K562 (cell line): ENCODE measurements around the gene ALG11. TPM values are rescaled to one million over a fixed set of nuclear protein-coding genes. Genes with fewer than 3 reads are reported as not detected.

Experiments
- BHLHE40 ChIP-seq: IDR thresholded peaks from 2 replicates; pipeline ENCODE4 v1.6.1; 2011; ENCODE audit warnings: low read length, improper control_type of control experiment
- ILF3 ChIP-seq: fragments of 450-650 bp; IDR thresholded peaks from 2 replicates; pipeline ENCODE4 v1.6.1; 2018; ENCODE audit warnings: antibody characterized with exemption, mild to moderate bottlenecking, moderate library complexity, borderline replicate concordance
- IRF2 ChIP-seq: sonication (generic); formaldehyde crosslinking; IDR thresholded peaks from 2 replicates; pipeline ENCODE4 v1.8.1; 2022; ENCODE audit warnings: mild to moderate bottlenecking, missing genetic modification reagents
- OTX1 ChIP-seq: fragments of 450-650 bp; formaldehyde crosslinking; IDR thresholded peaks from 2 replicates; pipeline ENCODE4 v1.4.0; 2022; ENCODE audit warnings: mild to moderate bottlenecking
- SRSF9 ChIP-seq: fragments of 200-400 bp; formaldehyde crosslinking; IDR thresholded peaks from 2 replicates; pipeline ENCODE4 v1.6.1; 2017; ENCODE audit warnings: low read depth, low read length, borderline replicate concordance
- ZBTB7A ChIP-seq: IDR thresholded peaks from 2 replicates; pipeline ENCODE4 v1.6.1; 2011; ENCODE audit warnings: low read depth, mild to moderate bottlenecking, low read length, moderate library complexity, borderline replicate concordance; ENCODE audit not compliant: control insufficient read depth
- ZNF121 ChIP-seq: sonication (generic); formaldehyde crosslinking; conservative IDR thresholded peaks from 2 replicates; pipeline ENCODE4 v1.8.0; 2022; ENCODE audit warnings: missing genetic modification reagents
- ZNF174 ChIP-seq: fragments of 250-450 bp; sonication (Bioruptor Pico); IDR thresholded peaks from 2 replicates; pipeline ENCODE4 v1.4.0; 2020; ENCODE audit warnings: mild to moderate bottlenecking
- polyA plus RNA-seq, 8 experiments: library from polyadenylated mRNA; depleted of rRNA in 4 of 8; stranded (reverse) in 5 of 8; unstranded in 3 of 8; fragments of >200 nt; fragmentation: Nextera tagmentation in 2 of 8; fragmentation: Illumina TruSeq in 1 of 8; extraction: Ambion mirVana in 2 of 8; extraction: Trizol in 1 of 8; gene quantifications; 2 replicates each; pipeline versions ENCODE4 v1.2.1 to v1.2.3, GENCODE V29; 2011 to 2014; ENCODE audit warnings: inconsistent platforms in 1 of 8, missing spikeins in 1 of 8
- total RNA-seq, 7 experiments: library from RNA; depleted of rRNA in 6 of 7; stranded (reverse); fragments of >200 nt in 6 of 7; fragmentation: Illumina TruSeq in 2 of 7; extraction: Trizol in 2 of 7; gene quantifications; 2 replicates each; pipeline versions ENCODE4 v1.2.1 to v1.2.3, GENCODE V29; 2011 to 2021; ENCODE audit warnings: low replicate concordance in 1 of 7
- TF ChIP-seq, protein P1 (sequence below): sonication (generic); formaldehyde crosslinking; IDR thresholded peaks from 2 replicates; pipeline ENCODE4 v1.8.1; 2023; ENCODE audit warnings: missing genetic modification reagents, mild to moderate bottlenecking, borderline replicate concordance
- TF ChIP-seq, protein P2 (sequence below): sonication (generic); formaldehyde crosslinking; IDR thresholded peaks from 2 replicates; pipeline ENCODE4 v1.8.0; 2023; ENCODE audit warnings: mild to moderate bottlenecking, missing genetic modification reagents
- TF ChIP-seq, protein P3 (sequence below): fragments of 250-450 bp; sonication (Bioruptor Pico); IDR thresholded peaks from 2 replicates; pipeline ENCODE4 v1.4.0; 2020
- TF ChIP-seq, protein P4 (sequence below): fragments of 450-650 bp; IDR thresholded peaks from 2 replicates; pipeline ENCODE4 v1.6.1; 2018; ENCODE audit warnings: mild to moderate bottlenecking, low read depth; ENCODE audit not compliant: partially characterized antibody

ALG11 gene
- total and polyA plus RNA-seq, 9 of the 15 experiments (the other 6 are each of a cell fraction or from before 2014, with no cell fraction given), result 7.3 to 19.2 (median 16.3) TPM

DNA sequence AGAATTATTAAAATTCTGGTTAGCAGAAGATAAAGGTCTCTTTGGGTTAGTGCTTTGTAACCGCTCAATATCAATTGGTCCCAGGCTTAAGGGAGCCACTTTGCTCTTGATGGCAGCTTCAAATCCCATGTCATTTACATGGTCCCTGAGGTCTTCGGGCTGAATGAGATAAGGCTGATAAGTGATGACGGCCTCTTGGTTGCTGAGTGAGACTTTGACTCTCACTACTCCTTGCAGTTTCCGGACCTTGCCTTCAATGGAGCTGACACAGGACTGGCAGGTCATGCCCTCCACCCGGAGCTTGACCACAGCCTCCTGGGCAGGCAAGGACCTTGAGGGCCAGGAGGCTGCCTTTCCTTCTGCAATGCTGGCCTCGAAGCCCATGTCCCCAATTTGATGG is 37.7 kb upstream of the ALG11 start (continued):
- TF ChIP-seq, protein P1, sequence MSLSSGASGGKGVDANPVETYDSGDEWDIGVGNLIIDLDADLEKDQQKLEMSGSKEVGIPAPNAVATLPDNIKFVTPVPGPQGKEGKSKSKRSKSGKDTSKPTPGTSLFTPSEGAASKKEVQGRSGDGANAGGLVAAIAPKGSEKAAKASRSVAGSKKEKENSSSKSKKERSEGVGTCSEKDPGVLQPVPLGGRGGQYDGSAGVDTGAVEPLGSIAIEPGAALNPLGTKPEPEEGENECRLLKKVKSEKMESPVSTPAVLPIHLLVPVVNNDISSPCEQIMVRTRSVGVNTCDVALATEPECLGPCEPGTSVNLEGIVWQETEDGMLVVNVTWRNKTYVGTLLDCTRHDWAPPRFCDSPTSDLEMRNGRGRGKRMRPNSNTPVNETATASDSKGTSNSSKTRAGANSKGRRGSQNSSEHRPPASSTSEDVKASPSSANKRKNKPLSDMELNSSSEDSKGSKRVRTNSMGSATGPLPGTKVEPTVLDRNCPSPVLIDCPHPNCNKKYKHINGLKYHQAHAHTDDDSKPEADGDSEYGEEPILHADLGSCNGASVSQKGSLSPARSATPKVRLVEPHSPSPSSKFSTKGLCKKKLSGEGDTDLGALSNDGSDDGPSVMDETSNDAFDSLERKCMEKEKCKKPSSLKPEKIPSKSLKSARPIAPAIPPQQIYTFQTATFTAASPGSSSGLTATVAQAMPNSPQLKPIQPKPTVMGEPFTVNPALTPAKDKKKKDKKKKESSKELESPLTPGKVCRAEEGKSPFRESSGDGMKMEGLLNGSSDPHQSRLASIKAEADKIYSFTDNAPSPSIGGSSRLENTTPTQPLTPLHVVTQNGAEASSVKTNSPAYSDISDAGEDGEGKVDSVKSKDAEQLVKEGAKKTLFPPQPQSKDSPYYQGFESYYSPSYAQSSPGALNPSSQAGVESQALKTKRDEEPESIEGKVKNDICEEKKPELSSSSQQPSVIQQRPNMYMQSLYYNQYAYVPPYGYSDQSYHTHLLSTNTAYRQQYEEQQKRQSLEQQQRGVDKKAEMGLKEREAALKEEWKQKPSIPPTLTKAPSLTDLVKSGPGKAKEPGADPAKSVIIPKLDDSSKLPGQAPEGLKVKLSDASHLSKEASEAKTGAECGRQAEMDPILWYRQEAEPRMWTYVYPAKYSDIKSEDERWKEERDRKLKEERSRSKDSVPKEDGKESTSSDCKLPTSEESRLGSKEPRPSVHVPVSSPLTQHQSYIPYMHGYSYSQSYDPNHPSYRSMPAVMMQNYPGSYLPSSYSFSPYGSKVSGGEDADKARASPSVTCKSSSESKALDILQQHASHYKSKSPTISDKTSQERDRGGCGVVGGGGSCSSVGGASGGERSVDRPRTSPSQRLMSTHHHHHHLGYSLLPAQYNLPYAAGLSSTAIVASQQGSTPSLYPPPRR (CRISPR knock-in tag), result no peak
- TF ChIP-seq ZNF174 (no peak), ILF3 (no peak), IRF2 (CRISPR knock-in tag) (no peak), ZNF121 (CRISPR knock-in tag) (no peak), OTX1 (no peak), BHLHE40 (no peak), ZBTB7A (no peak), SRSF9 (no peak)
- TF ChIP-seq, protein P2, sequence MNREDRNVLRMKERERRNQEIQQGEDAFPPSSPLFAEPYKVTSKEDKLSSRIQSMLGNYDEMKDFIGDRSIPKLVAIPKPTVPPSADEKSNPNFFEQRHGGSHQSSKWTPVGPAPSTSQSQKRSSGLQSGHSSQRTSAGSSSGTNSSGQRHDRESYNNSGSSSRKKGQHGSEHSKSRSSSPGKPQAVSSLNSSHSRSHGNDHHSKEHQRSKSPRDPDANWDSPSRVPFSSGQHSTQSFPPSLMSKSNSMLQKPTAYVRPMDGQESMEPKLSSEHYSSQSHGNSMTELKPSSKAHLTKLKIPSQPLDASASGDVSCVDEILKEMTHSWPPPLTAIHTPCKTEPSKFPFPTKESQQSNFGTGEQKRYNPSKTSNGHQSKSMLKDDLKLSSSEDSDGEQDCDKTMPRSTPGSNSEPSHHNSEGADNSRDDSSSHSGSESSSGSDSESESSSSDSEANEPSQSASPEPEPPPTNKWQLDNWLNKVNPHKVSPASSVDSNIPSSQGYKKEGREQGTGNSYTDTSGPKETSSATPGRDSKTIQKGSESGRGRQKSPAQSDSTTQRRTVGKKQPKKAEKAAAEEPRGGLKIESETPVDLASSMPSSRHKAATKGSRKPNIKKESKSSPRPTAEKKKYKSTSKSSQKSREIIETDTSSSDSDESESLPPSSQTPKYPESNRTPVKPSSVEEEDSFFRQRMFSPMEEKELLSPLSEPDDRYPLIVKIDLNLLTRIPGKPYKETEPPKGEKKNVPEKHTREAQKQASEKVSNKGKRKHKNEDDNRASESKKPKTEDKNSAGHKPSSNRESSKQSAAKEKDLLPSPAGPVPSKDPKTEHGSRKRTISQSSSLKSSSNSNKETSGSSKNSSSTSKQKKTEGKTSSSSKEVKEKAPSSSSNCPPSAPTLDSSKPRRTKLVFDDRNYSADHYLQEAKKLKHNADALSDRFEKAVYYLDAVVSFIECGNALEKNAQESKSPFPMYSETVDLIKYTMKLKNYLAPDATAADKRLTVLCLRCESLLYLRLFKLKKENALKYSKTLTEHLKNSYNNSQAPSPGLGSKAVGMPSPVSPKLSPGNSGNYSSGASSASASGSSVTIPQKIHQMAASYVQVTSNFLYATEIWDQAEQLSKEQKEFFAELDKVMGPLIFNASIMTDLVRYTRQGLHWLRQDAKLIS (CRISPR knock-in tag), result no peak
- TF ChIP-seq, protein P3, sequence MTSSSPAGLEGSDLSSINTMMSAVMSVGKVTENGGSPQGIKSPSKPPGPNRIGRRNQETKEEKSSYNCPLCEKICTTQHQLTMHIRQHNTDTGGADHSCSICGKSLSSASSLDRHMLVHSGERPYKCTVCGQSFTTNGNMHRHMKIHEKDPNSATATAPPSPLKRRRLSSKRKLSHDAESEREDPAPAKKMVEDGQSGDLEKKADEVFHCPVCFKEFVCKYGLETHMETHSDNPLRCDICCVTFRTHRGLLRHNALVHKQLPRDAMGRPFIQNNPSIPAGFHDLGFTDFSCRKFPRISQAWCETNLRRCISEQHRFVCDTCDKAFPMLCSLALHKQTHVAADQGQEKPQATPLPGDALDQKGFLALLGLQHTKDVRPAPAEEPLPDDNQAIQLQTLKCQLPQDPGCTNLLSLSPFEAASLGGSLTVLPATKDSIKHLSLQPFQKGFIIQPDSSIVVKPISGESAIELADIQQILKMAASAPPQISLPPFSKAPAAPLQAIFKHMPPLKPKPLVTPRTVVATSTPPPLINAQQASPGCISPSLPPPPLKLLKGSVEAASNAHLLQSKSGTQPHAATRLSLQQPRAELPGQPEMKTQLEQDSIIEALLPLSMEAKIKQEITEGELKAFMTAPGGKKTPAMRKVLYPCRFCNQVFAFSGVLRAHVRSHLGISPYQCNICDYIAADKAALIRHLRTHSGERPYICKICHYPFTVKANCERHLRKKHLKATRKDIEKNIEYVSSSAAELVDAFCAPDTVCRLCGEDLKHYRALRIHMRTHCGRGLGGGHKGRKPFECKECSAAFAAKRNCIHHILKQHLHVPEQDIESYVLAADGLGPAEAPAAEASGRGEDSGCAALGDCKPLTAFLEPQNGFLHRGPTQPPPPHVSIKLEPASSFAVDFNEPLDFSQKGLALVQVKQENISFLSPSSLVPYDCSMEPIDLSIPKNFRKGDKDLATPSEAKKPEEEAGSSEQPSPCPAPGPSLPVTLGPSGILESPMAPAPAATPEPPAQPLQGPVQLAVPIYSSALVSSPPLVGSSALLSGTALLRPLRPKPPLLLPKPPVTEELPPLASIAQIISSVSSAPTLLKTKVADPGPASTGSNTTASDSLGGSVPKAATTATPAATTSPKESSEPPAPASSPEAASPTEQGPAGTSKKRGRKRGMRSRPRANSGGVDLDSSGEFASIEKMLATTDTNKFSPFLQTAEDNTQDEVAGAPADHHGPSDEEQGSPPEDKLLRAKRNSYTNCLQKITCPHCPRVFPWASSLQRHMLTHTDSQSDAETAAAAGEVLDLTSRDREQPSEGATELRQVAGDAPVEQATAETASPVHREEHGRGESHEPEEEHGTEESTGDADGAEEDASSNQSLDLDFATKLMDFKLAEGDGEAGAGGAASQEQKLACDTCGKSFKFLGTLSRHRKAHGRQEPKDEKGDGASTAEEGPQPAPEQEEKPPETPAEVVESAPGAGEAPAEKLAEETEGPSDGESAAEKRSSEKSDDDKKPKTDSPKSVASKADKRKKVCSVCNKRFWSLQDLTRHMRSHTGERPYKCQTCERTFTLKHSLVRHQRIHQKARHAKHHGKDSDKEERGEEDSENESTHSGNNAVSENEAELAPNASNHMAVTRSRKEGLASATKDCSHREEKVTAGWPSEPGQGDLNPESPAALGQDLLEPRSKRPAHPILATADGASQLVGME, result no peak
- TF ChIP-seq, protein P4, sequence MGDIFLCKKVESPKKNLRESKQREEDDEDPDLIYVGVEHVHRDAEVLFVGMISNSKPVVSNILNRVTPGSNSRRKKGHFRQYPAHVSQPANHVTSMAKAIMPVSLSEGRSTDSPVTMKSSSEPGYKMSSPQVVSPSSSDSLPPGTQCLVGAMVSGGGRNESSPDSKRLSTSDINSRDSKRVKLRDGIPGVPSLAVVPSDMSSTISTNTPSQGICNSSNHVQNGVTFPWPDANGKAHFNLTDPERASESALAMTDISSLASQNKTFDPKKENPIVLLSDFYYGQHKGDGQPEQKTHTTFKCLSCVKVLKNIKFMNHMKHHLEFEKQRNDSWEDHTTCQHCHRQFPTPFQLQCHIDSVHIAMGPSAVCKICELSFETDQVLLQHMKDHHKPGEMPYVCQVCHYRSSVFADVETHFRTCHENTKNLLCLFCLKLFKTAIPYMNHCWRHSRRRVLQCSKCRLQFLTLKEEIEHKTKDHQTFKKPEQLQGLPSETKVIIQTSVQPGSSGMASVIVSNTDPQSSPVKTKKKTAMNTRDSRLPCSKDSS, result no peak
